ENCODE measurements around the gene ACSL4.

ACSL4 gene

DNA sequence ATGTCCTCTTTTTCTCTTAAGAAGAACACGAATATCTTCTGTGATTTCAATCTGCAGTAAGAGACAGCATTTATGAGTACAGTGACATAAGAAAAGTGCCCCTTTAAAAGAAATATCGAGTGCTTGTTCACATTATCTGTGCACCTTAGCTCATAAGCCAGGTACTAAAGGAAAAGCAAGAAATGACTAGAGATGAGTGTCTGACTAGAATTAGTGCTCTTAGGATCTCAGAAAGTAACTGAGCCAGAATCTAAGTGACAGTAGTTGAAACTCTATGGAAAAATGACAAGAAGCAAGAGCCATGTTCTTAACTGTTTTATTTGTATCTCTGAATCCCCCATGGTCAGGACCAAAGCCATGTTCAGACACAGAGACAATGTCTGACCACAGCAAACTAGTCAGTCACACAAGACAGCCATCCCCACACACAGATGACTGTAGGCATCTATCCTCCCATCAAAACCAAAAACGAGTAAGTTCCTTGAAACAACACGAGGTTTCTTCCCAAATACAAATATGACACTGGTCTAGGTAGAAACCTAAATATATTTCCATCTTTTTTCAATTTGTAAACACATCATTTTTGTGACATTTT, 36.8 kb downstream of the ACSL4 start:
- Histone ChIP-seq H3K4me1 (ENCODE audit: low read depth, poor library complexity, severe bottlenecking) (no peaks in the 10 kb centered on the region), H3K36me3 (ENCODE audit: insufficient read depth) (no peaks in the 10 kb centered on the region)

DNA sequence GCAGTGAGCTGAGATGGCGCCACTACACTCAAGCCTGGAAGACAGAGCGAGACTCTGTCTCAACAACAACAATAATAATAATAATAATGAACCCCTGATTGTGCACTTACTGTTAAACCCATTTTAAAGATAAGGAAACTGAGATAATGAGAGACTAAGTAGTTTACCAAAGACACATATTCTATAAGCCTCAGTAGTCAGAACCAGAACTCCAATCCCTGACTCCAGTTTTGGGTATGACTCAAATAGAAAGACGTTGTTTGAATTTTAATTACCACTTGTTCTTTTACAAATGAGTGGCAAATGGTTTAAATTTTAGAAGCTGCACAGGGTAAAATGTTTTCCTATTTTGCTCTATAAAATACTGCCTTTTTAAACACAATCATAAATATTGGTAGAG, 37.4 kb downstream of the ACSL4 start:
- Histone ChIP-seq H3K4me3 (IDR thresholded peaks at IDR 0.05; ENCODE audit: insufficient read depth, low read depth, low read length) (no peak overlapping the region), H4K20me1 (ENCODE audit: insufficient read depth) (no peaks in the 10 kb centered on the region), H3K27me3 (ENCODE audit: insufficient read depth, low read depth) (no peaks in the 10 kb centered on the region), H2AFZ (ENCODE audit: low read depth) (no peak overlapping the region), H3K4me2 (no peak overlapping the region), H3K36me3 (ENCODE audit: insufficient read depth) (no peaks in the 10 kb centered on the region), H3K4me1 (ENCODE audit: low read depth, poor library complexity, severe bottlenecking) (no peaks in the 10 kb centered on the region), H3K27ac (no peak overlapping the region), H3K9ac (no peak overlapping the region), H3K79me2 (ENCODE audit: insufficient read depth, low read depth) (no peaks in the 10 kb centered on the region)
- TF ChIP-seq CTCF (conservative IDR thresholded peaks at IDR 0.05; ENCODE audit: low read depth, low read length), result no peak

More for the DNA sequence above, 36.8 kb downstream of the ACSL4 start:
- TF ChIP-seq CTCF (conservative IDR thresholded peaks at IDR 0.05; ENCODE audit: low read depth, low read length), result no peak
- Histone ChIP-seq H3K27ac (no peak overlapping the region), H4K20me1 (ENCODE audit: insufficient read depth) (no peaks in the 10 kb centered on the region), H3K4me3 (IDR thresholded peaks at IDR 0.05; ENCODE audit: insufficient read depth, low read depth, low read length) (no peak overlapping the region), H3K9ac (no peak overlapping the region), H2AFZ (ENCODE audit: low read depth) (no peak overlapping the region), H3K4me2 (no peak overlapping the region), H3K27me3 (ENCODE audit: insufficient read depth, low read depth) (no peaks in the 10 kb centered on the region), H3K79me2 (ENCODE audit: insufficient read depth, low read depth) (no peaks in the 10 kb centered on the region)

DNA sequence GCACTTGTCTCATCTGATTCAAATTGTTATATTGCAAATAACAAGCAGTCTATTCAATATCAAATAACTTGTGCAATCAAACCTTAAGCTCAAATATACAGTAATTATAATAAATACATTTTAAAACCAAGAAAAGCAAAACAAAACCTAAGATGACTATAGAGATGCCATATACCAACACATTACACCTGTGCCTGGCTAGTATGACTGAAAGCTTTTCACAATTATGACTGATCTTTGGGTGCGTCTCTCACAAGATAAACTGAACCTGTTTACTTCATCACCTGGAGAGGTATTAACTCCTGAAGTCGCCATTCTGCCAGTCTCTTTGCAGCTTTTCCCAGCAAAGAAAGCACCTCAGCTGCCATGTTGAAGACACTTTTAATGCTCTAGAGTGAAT, 41.3 kb downstream of the ACSL4 start:
- no peak overlapping the region for H2AFZ ChIP-seq (ENCODE audit: low read depth)
- no peaks in the 10 kb centered on the region for H3K4me1 ChIP-seq (ENCODE audit: low read depth, poor library complexity, severe bottlenecking)
- no peaks in the 10 kb centered on the region for H3K27me3 ChIP-seq (ENCODE audit: insufficient read depth, low read depth)
- no peak for TF ChIP-seq CTCF (conservative IDR thresholded peaks at IDR 0.05; ENCODE audit: low read depth, low read length)
- no peaks in the 10 kb centered on the region for H4K20me1 ChIP-seq (ENCODE audit: insufficient read depth)
- H3K36me3 ChIP-seq (ENCODE audit: insufficient read depth), result no peaks in the 10 kb centered on the region
- no peaks in the 10 kb centered on the region for H3K79me2 ChIP-seq (ENCODE audit: insufficient read depth, low read depth)
- H3K4me3 ChIP-seq (IDR thresholded peaks at IDR 0.05; ENCODE audit: insufficient read depth, low read depth, low read length), result no peak overlapping the region
- no peak overlapping the region for H3K4me2 ChIP-seq
- H3K9ac ChIP-seq, result no peak overlapping the region
- no peak overlapping the region for H3K27ac ChIP-seq

GRCh38 chrX:109691277-109691676, 41.8 kb downstream of the ACSL4 start:
- no peak overlapping the region for H2AFZ ChIP-seq (ENCODE audit: low read depth)
- H4K20me1 ChIP-seq (ENCODE audit: insufficient read depth), result no peaks in the 10 kb centered on the region
- no peaks in the 10 kb centered on the region for H3K27me3 ChIP-seq (ENCODE audit: insufficient read depth, low read depth)
- H3K36me3 ChIP-seq (ENCODE audit: insufficient read depth), result no peaks in the 10 kb centered on the region
- no peak overlapping the region for H3K27ac ChIP-seq
- H3K4me3 ChIP-seq (IDR thresholded peaks at IDR 0.05; ENCODE audit: insufficient read depth, low read depth, low read length), result no peak overlapping the region
- no peak overlapping the region for H3K9ac ChIP-seq
- no peak for TF ChIP-seq CTCF (conservative IDR thresholded peaks at IDR 0.05; ENCODE audit: low read depth, low read length)
- no peaks in the 10 kb centered on the region for H3K79me2 ChIP-seq (ENCODE audit: insufficient read depth, low read depth)
- no peak overlapping the region for H3K4me2 ChIP-seq
- no peaks in the 10 kb centered on the region for H3K4me1 ChIP-seq (ENCODE audit: low read depth, poor library complexity, severe bottlenecking)

Data from KMS-11 (cell line).